Mesothelial cell of epicardium (in vitro differentiated cells): ENCODE results near the gene EXD3. TPM values are rescaled to one million over a fixed set of nuclear protein-coding genes. Genes with fewer than 3 reads are reported as not detected.

Experiments used
- DNase-seq, 2 experiments: peaks; one replicate each; pipeline ENCODE4 v3.0.0; 2021; ENCODE audit warnings: low spot score in 2 of 2; ENCODE audit not compliant: unreplicated experiment in 2 of 2
- H3K27ac Mint-ChIP-seq: 2 replicates; pipeline ENCODE4 v1.8.0; 2021; ENCODE audit warnings: mixed read lengths
- H3K27me3 Mint-ChIP-seq: 2 replicates; pipeline ENCODE4 v1.8.0; 2021; ENCODE audit warnings: low read depth, mixed read lengths
- H3K36me3 Mint-ChIP-seq: 2 replicates; pipeline ENCODE4 v1.8.0; 2021; ENCODE audit warnings: mixed read lengths
- H3K4me1 Mint-ChIP-seq: 2 replicates; pipeline ENCODE4 v1.8.0; 2021; ENCODE audit warnings: mixed read lengths
- H3K4me3 Mint-ChIP-seq: 2 replicates; pipeline ENCODE4 v1.8.0; 2021; ENCODE audit warnings: mild to moderate bottlenecking, moderate library complexity, mixed read lengths
- H3K9me3 Mint-ChIP-seq: 2 replicates; pipeline ENCODE4 v1.8.0; 2021; ENCODE audit warnings: mixed read lengths
- CTCF ChIP-seq: fragments of 200-600 bp; sonication (generic); IDR thresholded peaks from one replicate; pipeline ENCODE4 v1.5.0; 2021; ENCODE audit warnings: antibody characterized with exemption; ENCODE audit not compliant: unreplicated experiment
- total RNA-seq: library from RNA; stranded (reverse); gene quantifications from 3 replicates; pipeline ENCODE4 v1.2.1, GENCODE V29; 2021

The EXD3 gene
- total RNA-seq, 1 donor from 2014 or later: 38.2 TPM

- Mint-ChIP-seq H3K4me1 (peaks cover 10% of the 10 kb centered on the region), H3K27me3 (peaks cover 24% of the 10 kb centered on the region), H3K36me3 (peaks cover 3% of the 10 kb centered on the region), H3K9me3 (no peaks in the 10 kb centered on the region), H3K4me3 (peak within 1 kb of the TSS; percentile 55), H3K27ac (no peak within 1 kb of the TSS)
- DNase-seq: peak; percentile 98
- no peak for TF ChIP-seq CTCF
Measured at GRCh38 chr9:137459152-137459600, 36.2 kb upstream of the EXD3 start, which contains the start of gene NSMF. NSMF (minus strand) TSS chr9:137459334; CDS start chr9:137459102, 232 bp downstream.

- no peak for TF ChIP-seq CTCF
- no peak overlapping the region for H3K27ac Mint-ChIP-seq
- peak overlapping the region; percentile 52 for H3K4me3 Mint-ChIP-seq
- H3K4me1 Mint-ChIP-seq: peaks cover 13% of the 10 kb centered on the region
- H3K9me3 Mint-ChIP-seq: no peaks in the 10 kb centered on the region
- peaks cover 22% of the 10 kb centered on the region for H3K27me3 Mint-ChIP-seq
- peaks cover 3% of the 10 kb centered on the region for H3K36me3 Mint-ChIP-seq
- DNase-seq: peak in 1 of 2 experiments; percentile 19
Measured at GRCh38 chr9:137458194-137459151, 35.5 kb upstream of the EXD3 start.

DNA sequence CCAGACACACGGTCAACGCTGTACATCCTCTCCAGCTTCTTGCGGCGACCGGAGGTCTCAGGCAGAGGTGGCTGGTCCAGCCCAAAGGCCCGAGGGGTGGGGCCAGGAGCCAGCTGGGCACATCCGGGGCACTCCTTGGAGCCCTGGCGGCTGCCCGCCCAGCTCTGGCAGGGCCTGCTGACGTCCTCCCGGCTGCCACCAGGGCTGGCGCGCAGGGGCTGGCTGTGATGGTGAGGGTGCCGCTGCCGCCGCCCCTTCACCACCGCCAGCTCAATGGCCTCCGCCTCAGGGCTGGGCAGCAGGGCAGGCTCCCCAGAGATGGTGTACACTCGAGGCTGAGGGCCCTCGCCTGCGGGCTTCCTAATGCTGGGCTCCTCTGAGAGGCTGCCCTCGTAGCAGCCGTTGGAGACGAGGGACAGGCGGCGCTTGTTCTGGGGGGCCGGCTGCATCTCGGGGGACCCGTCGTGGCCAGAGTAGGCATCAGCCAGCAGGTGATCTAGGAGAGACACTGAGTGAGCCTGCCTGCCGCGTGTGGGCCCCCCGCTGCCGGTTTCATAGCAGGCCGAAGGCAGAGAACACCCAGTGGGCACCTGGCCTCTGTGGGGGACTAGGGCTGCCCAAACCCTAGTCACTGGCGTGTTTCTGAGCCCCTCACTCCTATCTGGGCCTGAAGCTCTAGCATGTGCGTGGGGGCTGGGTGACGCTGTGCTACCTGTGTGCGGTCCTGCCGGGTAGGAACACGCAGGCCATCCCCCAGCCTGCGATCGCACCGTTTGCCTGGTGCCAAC lies 34.6 kb upstream of the EXD3 start:
- Mint-ChIP-seq H3K27me3 (peaks cover 17% of the 10 kb centered on the region), H3K4me3 (peak overlapping the region; percentile 52), H3K4me1 (peaks cover 13% of the 10 kb centered on the region), H3K9me3 (no peaks in the 10 kb centered on the region), H3K27ac (no peak overlapping the region), H3K36me3 (peaks cover 3% of the 10 kb centered on the region)
- TF ChIP-seq CTCF: no peak
- DNase-seq: peak in 1 of 2 experiments; percentile 19

- Mint-ChIP-seq H3K27ac (peak overlapping the region; percentile 47), H3K27me3 (peaks cover 13% of the 10 kb centered on the region), H3K4me1 (peaks cover 13% of the 10 kb centered on the region), H3K9me3 (no peaks in the 10 kb centered on the region), H3K4me3 (peak overlapping the region; percentile 34), H3K36me3 (peaks cover 3% of the 10 kb centered on the region)
- no peak for TF ChIP-seq CTCF
- no peak for DNase-seq
Measured at GRCh38 chr9:137456864-137457405, 34.0 kb upstream of the EXD3 start.

GRCh38 chr9:137456061-137456863 lies 33.3 kb upstream of the EXD3 start:
- DNase-seq: peak in 1 of 2 experiments; percentile 10
- Mint-ChIP-seq H3K9me3 (no peaks in the 10 kb centered on the region), H3K4me3 (peak overlapping the region; percentile 34), H3K36me3 (peaks cover 3% of the 10 kb centered on the region), H3K4me1 (peaks cover 13% of the 10 kb centered on the region), H3K27me3 (peaks cover 9% of the 10 kb centered on the region), H3K27ac (peak overlapping the region; percentile 47)
- TF ChIP-seq CTCF: no peak
